CD14-positive monocyte (primary cell): ENCODE results near the gene FAP. TPM values are rescaled to one million over a fixed set of nuclear protein-coding genes. Genes with fewer than 3 reads are reported as not detected.

ENCODE experiments used
- DNase-seq, 3 donors: peaks; one replicate each; pipeline ENCODE4 v3.0.0-alpha.2; 2011 to 2022
- H2AFZ ChIP-seq: 2 replicates; pipeline ENCODE4 v1.6.0; 2012; ENCODE audit warnings: mild to moderate bottlenecking, low read depth, low read length, inconsistent platforms; ENCODE audit not compliant: insufficient read depth, poor library complexity, severe bottlenecking
- H3K27ac ChIP-seq, 2 donors: 1 replicate in 1 of 2; 2 replicates in 1 of 2; pipeline ENCODE4 v1.5.1; 2012 to 2013; ENCODE audit warnings: low read length in 2 of 2, control low read depth in 1 of 2, inconsistent platforms in 1 of 2, low read depth in 1 of 2, mild to moderate bottlenecking in 1 of 2
- H3K27me3 ChIP-seq, 2 donors: one replicate each; pipeline versions ENCODE4 v1.6.0 to v1.6.1; 2011 to 2013; ENCODE audit warnings: low read length in 2 of 2; ENCODE audit not compliant: control insufficient read depth in 2 of 2, insufficient read depth in 2 of 2
- H3K36me3 ChIP-seq, 2 donors: replicated peaks in 1 of 2; 1 replicate in 1 of 2; 2 replicates in 1 of 2; pipeline versions ENCODE4 v1.5.1 to v1.6.1; 2012 to 2013; ENCODE audit warnings: low read length in 2 of 2, control low read depth in 1 of 2, inconsistent platforms in 1 of 2, mild to moderate bottlenecking in 1 of 2; ENCODE audit not compliant: insufficient read depth in 2 of 2, control insufficient read depth in 1 of 2
- H3K4me1 ChIP-seq, 2 donors: 1 replicate in 1 of 2; 2 replicates in 1 of 2; pipeline versions ENCODE4 v1.5.1 to v1.6.1; 2012 to 2013; ENCODE audit warnings: low read length in 2 of 2, control low read depth in 1 of 2, inconsistent platforms in 1 of 2, mild to moderate bottlenecking in 1 of 2, moderate library complexity in 1 of 2; ENCODE audit not compliant: insufficient read depth in 2 of 2, control insufficient read depth in 1 of 2
- H3K4me2 ChIP-seq: replicated peaks from 2 replicates; pipeline ENCODE3; 2012; ENCODE audit warnings: low read length, moderate library complexity, mild to moderate bottlenecking; ENCODE audit not compliant: poor library complexity, severe bottlenecking; ENCODE audit errors: extremely low read depth
- H3K4me3 ChIP-seq, 3 experiments: fragments of 200-600 bp in 1 of 3; sonication (generic) in 1 of 3; replicated peaks in 1 of 3; 1 replicate in 2 of 3; 2 replicates in 1 of 3; pipeline ENCODE4 v1.5.1; 2011 to 2013; ENCODE audit warnings: low read length in 3 of 3, mild to moderate bottlenecking in 3 of 3, control low read depth in 2 of 3, low read depth in 2 of 3, inconsistent platforms in 1 of 3, moderate library complexity in 1 of 3
- H3K79me2 ChIP-seq: 2 replicates; pipeline ENCODE4 v1.6.0; 2012; ENCODE audit warnings: mild to moderate bottlenecking, control low read depth, inconsistent platforms, low read length, moderate library complexity; ENCODE audit not compliant: insufficient read depth
- H3K9ac ChIP-seq: 2 replicates; pipeline ENCODE4 v1.6.0; 2017; ENCODE audit warnings: low read length, mild to moderate bottlenecking; ENCODE audit not compliant: insufficient read depth, poor library complexity, severe bottlenecking
- H3K9me3 ChIP-seq, 2 donors: replicated peaks in 1 of 2; 1 replicate in 1 of 2; 2 replicates in 1 of 2; pipeline versions ENCODE4 v1.5.1 to v1.6.1; 2012 to 2013; ENCODE audit warnings: low read length in 2 of 2, control low read depth in 1 of 2; ENCODE audit not compliant: control insufficient read depth in 1 of 2, insufficient read depth in 1 of 2
- H4K20me1 ChIP-seq: 2 replicates; pipeline ENCODE4 v1.6.0; 2012; ENCODE audit warnings: mild to moderate bottlenecking, low read length, control low read depth, moderate library complexity; ENCODE audit not compliant: insufficient read depth
- H3K27ac Mint-ChIP-seq, 7 donors: one replicate each; pipeline ENCODE4 v1.8.0; 2020; ENCODE audit warnings: mild to moderate bottlenecking in 7 of 7, mixed read lengths in 7 of 7, moderate library complexity in 6 of 7, inconsistent platforms in 2 of 7
- H3K27me3 Mint-ChIP-seq, 3 donors: one replicate each; pipeline ENCODE4 v1.8.0; 2021 to 2022; ENCODE audit warnings: low read depth in 3 of 3, mild to moderate bottlenecking in 3 of 3, mixed read lengths in 3 of 3, moderate library complexity in 3 of 3, inconsistent platforms in 1 of 3
- H3K36me3 Mint-ChIP-seq, 2 donors: one replicate each; pipeline ENCODE4 v1.8.0; 2020; ENCODE audit warnings: mixed read lengths in 2 of 2, inconsistent platforms in 1 of 2, mild to moderate bottlenecking in 1 of 2
- H3K4me1 Mint-ChIP-seq: one replicate; pipeline ENCODE4 v1.8.0; 2020; ENCODE audit warnings: mild to moderate bottlenecking, mixed read lengths
- H3K4me3 Mint-ChIP-seq, 2 donors: one replicate each; pipeline ENCODE4 v1.8.0; 2020; ENCODE audit warnings: mild to moderate bottlenecking in 2 of 2, mixed read lengths in 2 of 2, moderate library complexity in 1 of 2
- H3K9me3 Mint-ChIP-seq, 7 donors: one replicate each; pipeline ENCODE4 v1.8.0; 2020 to 2022; ENCODE audit warnings: mixed read lengths in 7 of 7, mild to moderate bottlenecking in 6 of 7, moderate library complexity in 6 of 7, inconsistent platforms in 2 of 7
- CTCF ChIP-seq: fragments of 200-600 bp; IDR thresholded peaks from one replicate; pipeline ENCODE4 v1.8.0; 2022; ENCODE audit warnings: antibody characterized with exemption, mild to moderate bottlenecking
- WGBS: methylation state at CpG from one replicate; pipeline ENCODE4 v1.1.5; 2013; ENCODE audit warnings: missing lambda C conversion rate; ENCODE audit not compliant: insufficient coverage; 5-methylcytosine and 5-hydroxymethylcytosine counted together
- intact Hi-C, 2 donors: fragments of 100-400 bp; cut with micrococcal nuclease; formaldehyde crosslinking; loops; one replicate each; pipeline versions ENCODE4 v1.15.0 to v1.15.1; 2023
- polyA plus RNA-seq, 3 donors: library from polyadenylated mRNA; depleted of rRNA in 1 of 3; unstranded in 2 of 3; stranded (reverse) in 1 of 3; fragments of 300-500 nt in 2 of 3; fragments of >200 nt in 1 of 3; fragmentation: Illumina TruSeq in 2 of 3; gene quantifications; 1 replicate in 2 of 3; 2 replicates in 1 of 3; pipeline ENCODE4 v1.2.3, GENCODE V29; 2012 to 2021

The FAP gene
- polyA plus RNA-seq, 3 donors: not detected

- Mint-ChIP-seq H3K36me3 (no peaks in the 10 kb centered on the region), H3K27me3 (peaks cover 0 to 1% (median 0%) of the 10 kb centered on the region in 3 donors), H3K4me3 (no peak overlapping the region), H3K27ac (no peak overlapping the region), H3K4me1 (no peaks in the 10 kb centered on the region), H3K9me3 (no peaks in the 10 kb centered on the region)
- no peak for TF ChIP-seq CTCF
- H3K27ac ChIP-seq: no peak overlapping the region
- DNase-seq: no peak
- intact Hi-C loops: no loop called here
- no peak overlapping the region for H2AFZ ChIP-seq
- no peaks in the 10 kb centered on the region for H3K4me1 ChIP-seq
- no peaks in the 10 kb centered on the region for H3K9me3 ChIP-seq
- no peaks in the 10 kb centered on the region for H3K36me3 ChIP-seq
- no peak overlapping the region for H3K4me2 ChIP-seq
- H3K27me3 ChIP-seq: peaks cover 0 to 2% of the 10 kb centered on the region in 2 donors
- no CpG with 5 or more reads among the region's 4 CpGs for WGBS
- H3K79me2 ChIP-seq: no peaks in the 10 kb centered on the region
- H3K9ac ChIP-seq: no peak overlapping the region
- H4K20me1 ChIP-seq: no peaks in the 10 kb centered on the region
- no peak overlapping the region for H3K4me3 ChIP-seq
Measured at GRCh38 chr2:162166745-162167144, 76.5 kb downstream of the FAP start.

- Histone ChIP-seq H3K9ac (no peak overlapping the region), H3K4me1 (no peaks in the 10 kb centered on the region), H3K27ac (no peak overlapping the region), H2AFZ (no peak overlapping the region), H3K9me3 (no peaks in the 10 kb centered on the region), H4K20me1 (no peaks in the 10 kb centered on the region), H3K4me2 (no peak overlapping the region), H3K4me3 (no peak overlapping the region), H3K36me3 (no peaks in the 10 kb centered on the region), H3K27me3 (peaks cover 0 to 1% of the 10 kb centered on the region in 2 donors), H3K79me2 (no peaks in the 10 kb centered on the region)
- Mint-ChIP-seq H3K36me3 (no peaks in the 10 kb centered on the region), H3K4me1 (no peaks in the 10 kb centered on the region), H3K9me3 (no peaks in the 10 kb centered on the region), H3K27me3 (peaks cover 0 to 1% (median 0%) of the 10 kb centered on the region in 3 donors), H3K4me3 (no peak overlapping the region), H3K27ac (no peak overlapping the region)
- no peak for TF ChIP-seq CTCF
- DNase-seq: no peak
- intact Hi-C loops: no loop called here
Measured at GRCh38 chr2:162166174-162166573, 77.1 kb downstream of the FAP start.
